ENCODE measurements around the gene RIMKLA. TPM values are rescaled to one million over a fixed set of nuclear protein-coding genes. Genes with fewer than 3 reads are reported as not detected.

RIMKLA gene
- total RNA-seq, 2 experiments from 2014 or later, result 2.5 TPM

- no peaks in the 10 kb centered on the region for H3K4me1 Mint-ChIP-seq (ENCODE audit: low read depth)
- CTCF ChIA-PET, result no interaction called here
- peaks cover 2% of the 10 kb centered on the region for H3K27me3 Mint-ChIP-seq (ENCODE audit: low read depth)
- H3K36me3 Mint-ChIP-seq (ENCODE audit: low read depth), result no peaks in the 10 kb centered on the region
- no peaks in the 10 kb centered on the region for H3K9me3 Mint-ChIP-seq (ENCODE audit: insufficient read depth)
- no peak for DNase-seq
- no peak for ATAC-seq
- H3K4me3 Mint-ChIP-seq, result no peak overlapping the region
- H3K27ac Mint-ChIP-seq, result no peak overlapping the region
- POLR2A ChIA-PET, result no interaction called here
Observed at GRCh38 chr1:42420121-42420520, 39.5 kb downstream of the RIMKLA start.

- CTCF ChIA-PET, result no interaction called here
- no peak for ATAC-seq
Observed at GRCh38 chr1:42420911-42421585, 40.5 kb downstream of the RIMKLA start.

GRCh38 chr1:42422737-42423136, 42.1 kb downstream of the RIMKLA start:
- ChIA-PET POLR2A (no interaction called here), CTCF (no interaction called here)
- ATAC-seq, result no peak
- Mint-ChIP-seq H3K27ac (no peak overlapping the region), H3K9me3 (ENCODE audit: insufficient read depth) (no peaks in the 10 kb centered on the region), H3K36me3 (ENCODE audit: low read depth) (no peaks in the 10 kb centered on the region), H3K4me3 (no peak overlapping the region), H3K27me3 (ENCODE audit: low read depth) (peaks cover 2% of the 10 kb centered on the region), H3K4me1 (ENCODE audit: low read depth) (no peaks in the 10 kb centered on the region)
- DNase-seq, result no peak

More at GRCh38 chr1:42420911-42421585, 40.5 kb downstream of the RIMKLA start:
- Mint-ChIP-seq H3K27ac (no peak overlapping the region), H3K9me3 (ENCODE audit: insufficient read depth) (no peaks in the 10 kb centered on the region), H3K36me3 (ENCODE audit: low read depth) (no peaks in the 10 kb centered on the region), H3K27me3 (ENCODE audit: low read depth) (peaks cover 2% of the 10 kb centered on the region), H3K4me3 (no peak overlapping the region), H3K4me1 (ENCODE audit: low read depth) (no peaks in the 10 kb centered on the region)
- no peak for DNase-seq
- POLR2A ChIA-PET, result no interaction called here

GRCh38 chr1:42423681-42424080, 43.1 kb downstream of the RIMKLA start:
- Mint-ChIP-seq H3K4me1 (ENCODE audit: low read depth) (no peaks in the 10 kb centered on the region), H3K4me3 (no peak overlapping the region), H3K9me3 (ENCODE audit: insufficient read depth) (no peaks in the 10 kb centered on the region), H3K27me3 (ENCODE audit: low read depth) (peaks cover 2% of the 10 kb centered on the region), H3K36me3 (ENCODE audit: low read depth) (no peaks in the 10 kb centered on the region), H3K27ac (no peak overlapping the region)
- POLR2A ChIA-PET, result no interaction called here
- DNase-seq (no peak), ATAC-seq (no peak)
- CTCF ChIA-PET, result no interaction called here

GRCh38 chr1:42424201-42424600, 43.6 kb downstream of the RIMKLA start:
- H3K27me3 Mint-ChIP-seq (ENCODE audit: low read depth), result peaks cover 2% of the 10 kb centered on the region
- DNase-seq (no peak), ATAC-seq (no peak)
- CTCF ChIA-PET, result no interaction called here
- H3K4me1 Mint-ChIP-seq (ENCODE audit: low read depth), result no peaks in the 10 kb centered on the region
- H3K4me3 Mint-ChIP-seq, result no peak overlapping the region
- no peak overlapping the region for H3K27ac Mint-ChIP-seq
- POLR2A ChIA-PET, result no interaction called here
- no peaks in the 10 kb centered on the region for H3K9me3 Mint-ChIP-seq (ENCODE audit: insufficient read depth)
- no peaks in the 10 kb centered on the region for H3K36me3 Mint-ChIP-seq (ENCODE audit: low read depth)

GRCh38 chr1:42427240-42427639, 46.6 kb downstream of the RIMKLA start:
- Mint-ChIP-seq H3K4me1 (ENCODE audit: low read depth) (no peaks in the 10 kb centered on the region), H3K4me3 (no peak overlapping the region), H3K27me3 (ENCODE audit: low read depth) (no peaks in the 10 kb centered on the region), H3K9me3 (ENCODE audit: insufficient read depth) (no peaks in the 10 kb centered on the region), H3K27ac (no peak overlapping the region), H3K36me3 (ENCODE audit: low read depth) (no peaks in the 10 kb centered on the region)
- CTCF ChIA-PET, result no interaction called here
- DNase-seq (no peak), ATAC-seq (no peak)
- POLR2A ChIA-PET, result no interaction called here

GRCh38 chr1:42429603-42430002, 49.0 kb downstream of the RIMKLA start:
- H3K9me3 Mint-ChIP-seq (ENCODE audit: insufficient read depth), result no peaks in the 10 kb centered on the region

GRCh38 chr1:42430286-42431135, 49.9 kb downstream of the RIMKLA start:
- ATAC-seq (no peak), DNase-seq (no peak)
- ChIA-PET CTCF (interaction anchor here (1.1 to 2.0 kb wide), 2 partner anchors 86 to 257 kb away, joined by 3 to 4 read pairs; no protein-coding TSS in a partner anchor), POLR2A (no interaction called here)
- Mint-ChIP-seq H3K36me3 (ENCODE audit: low read depth) (no peaks in the 10 kb centered on the region), H3K9me3 (ENCODE audit: insufficient read depth) (no peaks in the 10 kb centered on the region), H3K27ac (no peak overlapping the region), H3K4me3 (no peak overlapping the region), H3K27me3 (ENCODE audit: low read depth) (no peaks in the 10 kb centered on the region), H3K4me1 (ENCODE audit: low read depth) (no peaks in the 10 kb centered on the region)

More at GRCh38 chr1:42429603-42430002, 49.0 kb downstream of the RIMKLA start:
- Mint-ChIP-seq H3K4me1 (ENCODE audit: low read depth) (no peaks in the 10 kb centered on the region), H3K27me3 (ENCODE audit: low read depth) (no peaks in the 10 kb centered on the region), H3K27ac (no peak overlapping the region), H3K36me3 (ENCODE audit: low read depth) (no peaks in the 10 kb centered on the region), H3K4me3 (no peak overlapping the region)
- ChIA-PET CTCF (interaction anchor here (1.6 to 2.0 kb wide), 2 partner anchors 85 to 256 kb away, joined by 3 to 4 read pairs; no protein-coding TSS in a partner anchor), POLR2A (no interaction called here)
- ATAC-seq (no peak), DNase-seq (no peak)

GRCh38 chr1:42431514-42431913, 50.9 kb downstream of the RIMKLA start:
- no peaks in the 10 kb centered on the region for H3K9me3 Mint-ChIP-seq (ENCODE audit: insufficient read depth)
- H3K4me3 Mint-ChIP-seq, result no peak overlapping the region
- no peaks in the 10 kb centered on the region for H3K27me3 Mint-ChIP-seq (ENCODE audit: low read depth)
- ChIA-PET POLR2A (no interaction called here), CTCF (interaction anchor here (1.1 kb wide), 1 partner anchor 258 kb away, joined by 3 read pairs; no protein-coding TSS in a partner anchor)
- H3K4me1 Mint-ChIP-seq (ENCODE audit: low read depth), result no peaks in the 10 kb centered on the region
- no peak overlapping the region for H3K27ac Mint-ChIP-seq
- ATAC-seq (no peak), DNase-seq (no peak)
- no peaks in the 10 kb centered on the region for H3K36me3 Mint-ChIP-seq (ENCODE audit: low read depth)

- Mint-ChIP-seq H3K27ac (no peak overlapping the region), H3K4me1 (ENCODE audit: low read depth) (no peaks in the 10 kb centered on the region), H3K4me3 (no peak overlapping the region), H3K9me3 (ENCODE audit: insufficient read depth) (no peaks in the 10 kb centered on the region), H3K27me3 (ENCODE audit: low read depth) (no peaks in the 10 kb centered on the region), H3K36me3 (ENCODE audit: low read depth) (no peaks in the 10 kb centered on the region)
- POLR2A ChIA-PET, result no interaction called here
- no peak for DNase-seq
- CTCF ChIA-PET, result no interaction called here
- ATAC-seq, result no peak
Observed at GRCh38 chr1:42432714-42433113, 52.1 kb downstream of the RIMKLA start.

GRCh38 chr1:42433369-42433768, 52.8 kb downstream of the RIMKLA start:
- H3K4me1 Mint-ChIP-seq (ENCODE audit: low read depth), result no peaks in the 10 kb centered on the region
- no peak overlapping the region for H3K4me3 Mint-ChIP-seq
- no peaks in the 10 kb centered on the region for H3K36me3 Mint-ChIP-seq (ENCODE audit: low read depth)
- POLR2A ChIA-PET, result no interaction called here
- DNase-seq (no peak), ATAC-seq (no peak)
- CTCF ChIA-PET, result no interaction called here
- no peaks in the 10 kb centered on the region for H3K9me3 Mint-ChIP-seq (ENCODE audit: insufficient read depth)
- H3K27me3 Mint-ChIP-seq (ENCODE audit: low read depth), result no peaks in the 10 kb centered on the region
- no peak overlapping the region for H3K27ac Mint-ChIP-seq

GRCh38 chr1:42434340-42434739, 53.7 kb downstream of the RIMKLA start:
- H3K4me1 Mint-ChIP-seq (ENCODE audit: low read depth), result no peaks in the 10 kb centered on the region
- no peaks in the 10 kb centered on the region for H3K36me3 Mint-ChIP-seq (ENCODE audit: low read depth)
- H3K9me3 Mint-ChIP-seq (ENCODE audit: insufficient read depth), result no peaks in the 10 kb centered on the region
- no peak for ATAC-seq
- CTCF ChIA-PET, result no interaction called here
- DNase-seq, result no peak
- no peak overlapping the region for H3K27ac Mint-ChIP-seq
- no peak overlapping the region for H3K4me3 Mint-ChIP-seq
- H3K27me3 Mint-ChIP-seq (ENCODE audit: low read depth), result no peaks in the 10 kb centered on the region
- POLR2A ChIA-PET, result no interaction called here
